OCI-LY1 (cell line): Measurements from ENCODE around the gene RHBDD3.

Source experiments
- CTCF ChIP-seq: fragments of 200-600 bp; sonication (generic), shearing (Covaris generic); IDR thresholded peaks from 2 replicates; pipeline ENCODE4 v1.5.1; 2017; ENCODE audit warnings: mild to moderate bottlenecking, antibody characterized with exemption, low read length, moderate library complexity, mixed read lengths
- EZH2 ChIP-seq: fragments of 200-600 bp; sonication (generic), shearing (Covaris generic); IDR thresholded peaks from 2 replicates; pipeline ENCODE4 v1.8.0; 2017; ENCODE audit warnings: borderline replicate concordance, mixed run types, mild to moderate bottlenecking, antibody characterized with exemption, low read length, moderate library complexity, mixed read lengths

- TF ChIP-seq CTCF (no peak), EZH2 (no peak)
Observed at GRCh38 chr22:29306835-29307595, 39.2 kb upstream of the RHBDD3 start.
